ENCODE results near the gene IL31.

IL31 gene

GRCh38 chr12:122137229-122137628, 36.8 kb downstream of the IL31 start:
- TF ChIP-seq GATA2 (IDR thresholded peaks at IDR 0.05; ENCODE audit: low read depth, low read length) = no peak
- no peak for TF ChIP-seq GATA3 (IDR thresholded peaks at IDR 0.05; ENCODE audit: low read depth, low read length)

- TF ChIP-seq GATA2 (IDR thresholded peaks at IDR 0.05; ENCODE audit: low read depth, low read length) (no peak), GATA3 (IDR thresholded peaks at IDR 0.05; ENCODE audit: low read depth, low read length) (no peak)
Measured at GRCh38 chr12:122135437-122136031, 38.5 kb downstream of the IL31 start.

GRCh38 chr12:122133192-122133950, 40.6 kb downstream of the IL31 start:
- TF ChIP-seq GATA3 (IDR thresholded peaks at IDR 0.05; ENCODE audit: low read depth, low read length) (no peak), GATA2 (IDR thresholded peaks at IDR 0.05; ENCODE audit: low read depth, low read length) (no peak)

GRCh38 chr12:122130150-122130549, 43.9 kb downstream of the IL31 start:
- TF ChIP-seq GATA2 (IDR thresholded peaks at IDR 0.05; ENCODE audit: low read depth, low read length) = no peak
- no peak for TF ChIP-seq GATA3 (IDR thresholded peaks at IDR 0.05; ENCODE audit: low read depth, low read length)

GRCh38 chr12:122129131-122129530, 44.9 kb downstream of the IL31 start:
- no peak for TF ChIP-seq GATA2 (IDR thresholded peaks at IDR 0.05; ENCODE audit: low read depth, low read length)
- no peak for TF ChIP-seq GATA3 (IDR thresholded peaks at IDR 0.05; ENCODE audit: low read depth, low read length)

GRCh38 chr12:122128481-122128880, 45.5 kb downstream of the IL31 start:
- TF ChIP-seq GATA2 (IDR thresholded peaks at IDR 0.05; ENCODE audit: low read depth, low read length) = no peak
- TF ChIP-seq GATA3 (IDR thresholded peaks at IDR 0.05; ENCODE audit: low read depth, low read length) = no peak

- TF ChIP-seq GATA2 (IDR thresholded peaks at IDR 0.05; ENCODE audit: low read depth, low read length) (no peak), GATA3 (IDR thresholded peaks at IDR 0.05; ENCODE audit: low read depth, low read length) (no peak)
Measured at GRCh38 chr12:122127839-122128238, 46.2 kb downstream of the IL31 start.

- TF ChIP-seq GATA2 (IDR thresholded peaks at IDR 0.05; ENCODE audit: low read depth, low read length) = no peak
- no peak for TF ChIP-seq GATA3 (IDR thresholded peaks at IDR 0.05; ENCODE audit: low read depth, low read length)
Measured at GRCh38 chr12:122126713-122127597, 47.1 kb downstream of the IL31 start.

- TF ChIP-seq GATA3 (IDR thresholded peaks at IDR 0.05; ENCODE audit: low read depth, low read length) = no peak
- TF ChIP-seq GATA2 (IDR thresholded peaks at IDR 0.05; ENCODE audit: low read depth, low read length) = no peak
Measured at GRCh38 chr12:122126342-122126635, 47.7 kb downstream of the IL31 start.

- TF ChIP-seq GATA2 (IDR thresholded peaks at IDR 0.05; ENCODE audit: low read depth, low read length) (no peak), GATA3 (IDR thresholded peaks at IDR 0.05; ENCODE audit: low read depth, low read length) (no peak)
Measured at GRCh38 chr12:122125452-122126341, 48.3 kb downstream of the IL31 start.

- TF ChIP-seq GATA3 (IDR thresholded peaks at IDR 0.05; ENCODE audit: low read depth, low read length) (no peak), GATA2 (IDR thresholded peaks at IDR 0.05; ENCODE audit: low read depth, low read length) (no peak)
Measured at GRCh38 chr12:122124370-122124769, 49.7 kb downstream of the IL31 start.

- TF ChIP-seq GATA2 (IDR thresholded peaks at IDR 0.05; ENCODE audit: low read depth, low read length) = no peak
- TF ChIP-seq GATA3 (IDR thresholded peaks at IDR 0.05; ENCODE audit: low read depth, low read length) = no peak
Measured at GRCh38 chr12:122123761-122124145, 50.3 kb downstream of the IL31 start.

- no peak for TF ChIP-seq GATA3 (IDR thresholded peaks at IDR 0.05; ENCODE audit: low read depth, low read length)
- TF ChIP-seq GATA2 (IDR thresholded peaks at IDR 0.05; ENCODE audit: low read depth, low read length) = no peak
Measured at GRCh38 chr12:122123051-122123760, 50.8 kb downstream of the IL31 start.
